PFSK-1 (cell line): ENCODE results near the gene IGF2R.

Experiments used
- POLR2AphosphoS5 ChIP-seq: IDR thresholded peaks from 2 replicates; pipeline ENCODE4 v1.6.1; 2012; ENCODE audit warnings: low read depth, mild to moderate bottlenecking, control low read depth, low read length, moderate library complexity
- REST ChIP-seq, 2 experiments: IDR thresholded peaks; 2 replicates each; pipeline versions ENCODE4 v1.6.1 to v1.8.0; 2011 to 2012; ENCODE audit warnings: low read depth in 2 of 2, low read length in 2 of 2, control low read depth in 1 of 2, inconsistent platforms in 1 of 2, mild to moderate bottlenecking in 1 of 2, moderate library complexity in 1 of 2; ENCODE audit not compliant: insufficient read depth in 1 of 2
- SIN3A ChIP-seq: IDR thresholded peaks from 2 replicates; pipeline ENCODE4 v1.6.1; 2012; ENCODE audit warnings: mild to moderate bottlenecking, low read length, moderate library complexity, borderline replicate concordance; ENCODE audit not compliant: insufficient read depth
- TAF1 ChIP-seq: IDR thresholded peaks from 2 replicates; pipeline ENCODE4 v1.6.1; 2012; ENCODE audit warnings: low read length, control low read depth, borderline replicate concordance; ENCODE audit not compliant: insufficient read depth

GRCh38 chr6:160002882-160003281 lies 34.0 kb downstream of the IGF2R start:
- TF ChIP-seq TAF1, result no peak
- TF ChIP-seq POLR2AphosphoS5, result no peak
- TF ChIP-seq REST (IDR thresholded peaks at IDR 0.05; ENCODE audit: insufficient read depth in 1 of 2, low read depth in 2 of 2, low read length in 2 of 2), result no peak
- TF ChIP-seq SIN3A, result no peak
